ENCODE measurements around the gene OSBPL5. TPM values are rescaled to one million over a fixed set of nuclear protein-coding genes. Genes with fewer than 3 reads are reported as not detected.

The OSBPL5 gene
- total RNA-seq, 4 donors from 2014 or later = 24.7 to 83.3 (median 48.2) TPM

- H3K27ac ChIP-seq = no peak overlapping the region
- H3K9me3 ChIP-seq = no peaks in the 10 kb centered on the region
- H3K27me3 ChIP-seq = peaks cover 0 to 9% of the 10 kb centered on the region in 2 donors
- no peak for DNase-seq
- no peaks in the 10 kb centered on the region for H3K36me3 ChIP-seq
- H3K4me1 ChIP-seq = peaks cover 0 to 9% of the 10 kb centered on the region in 2 donors
- intact Hi-C loops (cut with DNase I; ENCODE audit: low total_unique reads) = no loop called here
- H3K4me3 ChIP-seq = no peak overlapping the region
- no peak for TF ChIP-seq CTCF (IDR thresholded peaks at IDR 0.05)
- TF ChIP-seq POLR2A (IDR thresholded peaks at IDR 0.05) = no peak
These were observed 38.3 kb upstream of the OSBPL5 start for GRCh38 chr11:3203221-3204043.

- intact Hi-C loops (cut with DNase I; ENCODE audit: low total_unique reads) = no loop called here
These were observed 37.6 kb upstream of the OSBPL5 start for GRCh38 chr11:3202759-3203158.

GRCh38 chr11:3202305-3202704 lies 37.2 kb upstream of the OSBPL5 start:
- Histone ChIP-seq H3K36me3 (no peaks in the 10 kb centered on the region), H3K4me3 (no peak overlapping the region), H3K27me3 (peaks cover 0 to 9% of the 10 kb centered on the region in 2 donors), H3K4me1 (peaks cover 0 to 9% of the 10 kb centered on the region in 2 donors), H3K27ac (no peak overlapping the region), H3K9me3 (no peaks in the 10 kb centered on the region)
- no peak for DNase-seq
- TF ChIP-seq CTCF (IDR thresholded peaks at IDR 0.05) = no peak
- TF ChIP-seq POLR2A (IDR thresholded peaks at IDR 0.05) = no peak
- intact Hi-C loops (cut with DNase I; ENCODE audit: low total_unique reads) = no loop called here

More at GRCh38 chr11:3202759-3203158, 37.6 kb upstream of the OSBPL5 start:
- no peak overlapping the region for H3K4me3 ChIP-seq
- H3K4me1 ChIP-seq = peaks cover 0 to 9% of the 10 kb centered on the region in 2 donors
- DNase-seq = no peak
- TF ChIP-seq POLR2A (IDR thresholded peaks at IDR 0.05) = no peak
- no peak for TF ChIP-seq CTCF (IDR thresholded peaks at IDR 0.05)
- no peak overlapping the region for H3K27ac ChIP-seq
- no peaks in the 10 kb centered on the region for H3K9me3 ChIP-seq
- H3K36me3 ChIP-seq = no peaks in the 10 kb centered on the region
- H3K27me3 ChIP-seq = peaks cover 0 to 9% of the 10 kb centered on the region in 2 donors

- Histone ChIP-seq H3K4me3 (no peak overlapping the region), H3K9me3 (no peaks in the 10 kb centered on the region), H3K27me3 (peaks cover 0 to 9% of the 10 kb centered on the region in 2 donors), H3K27ac (no peak overlapping the region), H3K36me3 (no peaks in the 10 kb centered on the region), H3K4me1 (peaks cover 0 to 9% of the 10 kb centered on the region in 2 donors)
- intact Hi-C loops (cut with DNase I; ENCODE audit: low total_unique reads) = no loop called here
- peak in 1 of 2 donors; percentile 11 for DNase-seq
- no peak for TF ChIP-seq CTCF (IDR thresholded peaks at IDR 0.05)
- TF ChIP-seq POLR2A (IDR thresholded peaks at IDR 0.05) = no peak
These were observed 36.6 kb upstream of the OSBPL5 start for GRCh38 chr11:3201677-3202181.

GRCh38 chr11:3201112-3201581 lies 36.0 kb upstream of the OSBPL5 start:
- intact Hi-C loops (cut with DNase I; ENCODE audit: low total_unique reads) = no loop called here
- Histone ChIP-seq H3K36me3 (no peaks in the 10 kb centered on the region), H3K27me3 (peaks cover 0 to 9% of the 10 kb centered on the region in 2 donors), H3K4me1 (peaks cover 0 to 9% of the 10 kb centered on the region in 2 donors), H3K9me3 (no peaks in the 10 kb centered on the region), H3K27ac (no peak overlapping the region), H3K4me3 (no peak overlapping the region)
- TF ChIP-seq CTCF (IDR thresholded peaks at IDR 0.05) (no peak), POLR2A (IDR thresholded peaks at IDR 0.05) (no peak)
- no peak for DNase-seq

Data from uterus (tissue), 4 donors.